IMR-90 (cell line): ENCODE data around the gene RBM48. TPM values are rescaled to one million over a fixed set of nuclear protein-coding genes. Genes with fewer than 3 reads are reported as not detected.
"Not testable (repeated sequence)": the region's sequence is repeated elsewhere in the genome, so short reads cannot be mapped to it uniquely, and the experiment has no call there.

ENCODE experiments used
- ATAC-seq: fragments of 200-7000 bp; cut with Tn5 transposase; 2 replicates; pipeline ENCODE4 v1.9.1; 2020; ENCODE audit warnings: low read depth, mild to moderate bottlenecking, moderate library complexity
- BruUV-seq: library from RNA; stranded (reverse); fragments of 400-500 nt; replicated peaks from 2 replicates; lab custom pipeline; 2021; lab: Mats Ljungman, UMichigan
- CTCF ChIA-PET: fragments of 300-600 bp; formaldehyde crosslinking; extraction: SDS; loops from one replicate; lab custom pipeline; 2021; ENCODE audit warnings: antibody characterized with exemption; lab: Yijun Ruan, JAX
- POLR2A ChIA-PET: fragments of 300-600 bp; sonication (Branson Sonifier 250); formaldehyde crosslinking; loops from one replicate; lab custom pipeline; 2022; ENCODE audit warnings: antibody characterized with exemption; ENCODE audit not compliant: unreplicated experiment; lab: Charles Lee
- DNase-seq: peaks from one replicate; pipeline ENCODE4 v3.0.0; 2013
- H2AFZ ChIP-seq: replicated peaks from 2 replicates; pipeline ENCODE3; 2013; ENCODE audit warnings: low read length, mild to moderate bottlenecking; ENCODE audit not compliant: poor library complexity
- H2AK5ac ChIP-seq: 2 replicates; pipeline ENCODE4 v1.6.1; 2013; ENCODE audit warnings: low read depth, low read length, inconsistent platforms
- H2AK9ac ChIP-seq: replicated peaks from 2 replicates; pipeline ENCODE3; 2013; ENCODE audit warnings: mild to moderate bottlenecking, low read depth, low read length, moderate library complexity; ENCODE audit not compliant: poor library complexity
- H2BK120ac ChIP-seq: 2 replicates; pipeline ENCODE4 v1.6.1; 2013; ENCODE audit warnings: low read depth, low read length, inconsistent platforms
- H2BK15ac ChIP-seq: 3 replicates; pipeline ENCODE4 v1.6.1; 2013; ENCODE audit warnings: low read depth, low read length, inconsistent platforms
- H2BK20ac ChIP-seq: 2 replicates; pipeline ENCODE4 v1.6.1; 2013; ENCODE audit warnings: low read depth, mild to moderate bottlenecking, inconsistent platforms, low read length, moderate library complexity
- H2BK5ac ChIP-seq: 2 replicates; pipeline ENCODE4 v1.6.1; 2013; ENCODE audit warnings: mild to moderate bottlenecking, low read depth, low read length, inconsistent platforms; ENCODE audit not compliant: poor library complexity, severe bottlenecking
- H3K14ac ChIP-seq: replicated peaks from 2 replicates; pipeline ENCODE4 v1.6.1; 2013; ENCODE audit warnings: low read depth, low read length, inconsistent platforms
- H3K18ac ChIP-seq: 2 replicates; pipeline ENCODE4 v1.6.1; 2013; ENCODE audit warnings: low read depth, low read length, control low read depth
- H3K23ac ChIP-seq: 2 replicates; pipeline ENCODE4 v1.6.1; 2013; ENCODE audit warnings: low read depth, low read length, inconsistent platforms
- H3K27ac ChIP-seq: 2 replicates; pipeline ENCODE4 v1.5.1; 2013; ENCODE audit warnings: mild to moderate bottlenecking, control low read depth, low read length; ENCODE audit not compliant: insufficient read depth
- H3K27me3 ChIP-seq: 2 replicates; pipeline ENCODE4 v1.6.1; 2013; ENCODE audit warnings: low read length; ENCODE audit not compliant: control insufficient read depth, insufficient read depth
- H3K36me3 ChIP-seq: 2 replicates; pipeline ENCODE4 v1.6.1; 2013; ENCODE audit warnings: low read length, mixed read lengths; ENCODE audit not compliant: control insufficient read depth, insufficient read depth
- H3K4ac ChIP-seq: 2 replicates; pipeline ENCODE4 v1.6.1; 2013; ENCODE audit warnings: low read depth, low read length, inconsistent platforms
- H3K4me1 ChIP-seq: 2 replicates; pipeline ENCODE4 v1.6.1; 2013; ENCODE audit warnings: low read length, mixed read lengths; ENCODE audit not compliant: control insufficient read depth, insufficient read depth
- H3K4me2 ChIP-seq: 2 replicates; pipeline ENCODE4 v1.6.1; 2013; ENCODE audit warnings: low read depth, mild to moderate bottlenecking, control low read depth, low read length, moderate library complexity
- H3K4me3 ChIP-seq: 2 replicates; pipeline ENCODE4 v1.5.1; 2013; ENCODE audit warnings: low read depth, mild to moderate bottlenecking, control low read depth, low read length, moderate library complexity; ENCODE audit not compliant: insufficient read depth
- H3K56ac ChIP-seq: 2 replicates; pipeline ENCODE4 v1.6.1; 2013; ENCODE audit warnings: low read length, inconsistent platforms; ENCODE audit not compliant: insufficient read depth; ENCODE audit errors: extremely low read depth
- H3K79me1 ChIP-seq, 2 experiments: 2 replicates each; pipeline ENCODE4 v1.6.1; 2013; ENCODE audit warnings: low read length in 2 of 2, inconsistent platforms in 1 of 2, low read depth in 1 of 2
- H3K9ac ChIP-seq: 2 replicates; pipeline ENCODE4 v1.6.1; 2013; ENCODE audit warnings: low read depth, low read length, control low read depth
- H3K9me1 ChIP-seq: 2 replicates; pipeline ENCODE4 v1.6.1; 2013; ENCODE audit warnings: low read length, inconsistent platforms; ENCODE audit not compliant: insufficient read depth
- H3K9me3 ChIP-seq: 2 replicates; pipeline ENCODE4 v1.6.1; 2013; ENCODE audit warnings: low read length; ENCODE audit not compliant: control insufficient read depth, insufficient read depth
- H4K20me1 ChIP-seq: 2 replicates; pipeline ENCODE4 v1.6.1; 2013; ENCODE audit warnings: low read length, inconsistent platforms; ENCODE audit not compliant: insufficient read depth
- H4K5ac ChIP-seq: 2 replicates; pipeline ENCODE4 v1.6.1; 2013; ENCODE audit warnings: mild to moderate bottlenecking, low read depth, low read length, control low read depth
- H4K8ac ChIP-seq, 2 experiments: 2 replicates each; pipeline ENCODE4 v1.6.1; 2013; ENCODE audit warnings: low read depth in 2 of 2, low read length in 2 of 2, control low read depth in 1 of 2, inconsistent platforms in 1 of 2
- H4K91ac ChIP-seq: 2 replicates; pipeline ENCODE4 v1.6.1; 2013; ENCODE audit warnings: low read depth, low read length, inconsistent platforms; ENCODE audit not compliant: insufficient read depth
- CEBPB ChIP-seq: IDR thresholded peaks from 2 replicates; pipeline ENCODE4 v1.6.1; 2012; ENCODE audit warnings: low read depth, low read length, improper control_type of control experiment
- MAZ ChIP-seq: IDR thresholded peaks from 2 replicates; pipeline ENCODE4 v1.6.1; 2012; ENCODE audit warnings: low read depth, mild to moderate bottlenecking, low read length, improper control_type of control experiment, moderate library complexity, borderline replicate concordance
- NFE2L2 ChIP-seq: fragments of 150-350 bp; IDR thresholded peaks from 2 replicates; pipeline ENCODE4 v1.6.1; 2016; ENCODE audit warnings: low read depth, mild to moderate bottlenecking, low read length
- POLR2A ChIP-seq: IDR thresholded peaks from 2 replicates; pipeline ENCODE4 v1.6.1; 2012; ENCODE audit warnings: mild to moderate bottlenecking, low read depth, low read length
- RAD21 ChIP-seq: IDR thresholded peaks from 2 replicates; pipeline ENCODE4 v1.6.1; 2012; ENCODE audit warnings: low read length, improper control_type of control experiment
- SMC3 ChIP-seq: fragments of 150-350 bp; IDR thresholded peaks from 2 replicates; pipeline ENCODE4 v1.6.1; 2016; ENCODE audit warnings: low read depth, mild to moderate bottlenecking, antibody characterized with exemption, low read length, moderate library complexity
- WGBS, 2 experiments: methylation state at CpG; one replicate each; pipeline versions ENCODE4 v1.1.5 to v1.1.7; 2013; ENCODE audit warnings: missing lambda C conversion rate in 2 of 2; ENCODE audit not compliant: insufficient read length in 1 of 2; ENCODE audit errors: extremely low coverage in 2 of 2; 5-methylcytosine and 5-hydroxymethylcytosine counted together
- dilution Hi-C: fragments of 300-500 bp; cut with HindIII; formaldehyde crosslinking; loops from one replicate; pipeline ENCODE4 v1.14.3; 2018; ENCODE audit warnings: low sequenced_read_pairs; ENCODE audit not compliant: unreplicated experiment
- in situ Hi-C: fragments of 300-500 bp; cut with MboI; formaldehyde crosslinking; loops from 3 replicates; pipeline ENCODE4 v1.14.3; 2019; ENCODE audit warnings: low sequenced_read_pairs, inconsistent platforms, mixed read lengths
- intact Hi-C: fragments of 100-400 bp; cut with micrococcal nuclease; formaldehyde crosslinking; loops from 2 replicates; pipeline ENCODE4 v1.10.0; 2022
- polyA plus RNA-seq, 3 experiments: library from polyadenylated mRNA; depleted of rRNA; stranded (reverse); fragments of >200 nt; gene quantifications; 2 replicates each; pipeline ENCODE4 v1.2.3, GENCODE V29; 2012; ENCODE audit warnings: low replicate concordance in 1 of 3
- total RNA-seq: library from RNA; depleted of rRNA; stranded (reverse); fragments of >200 nt; gene quantifications from 2 replicates; pipeline ENCODE4 v1.2.3, GENCODE V29; 2012
- TF ChIP-seq, protein P1 (sequence below): conservative IDR thresholded peaks from 2 replicates; pipeline ENCODE4 v1.5.1; 2012; ENCODE audit warnings: mild to moderate bottlenecking, low read depth, low read length, improper control_type of control experiment

Gene RBM48
- total and polyA plus RNA-seq, 2 of the 4 experiments (the other 2 are of a cell fraction), result 5.1 to 5.6 TPM

DNA sequence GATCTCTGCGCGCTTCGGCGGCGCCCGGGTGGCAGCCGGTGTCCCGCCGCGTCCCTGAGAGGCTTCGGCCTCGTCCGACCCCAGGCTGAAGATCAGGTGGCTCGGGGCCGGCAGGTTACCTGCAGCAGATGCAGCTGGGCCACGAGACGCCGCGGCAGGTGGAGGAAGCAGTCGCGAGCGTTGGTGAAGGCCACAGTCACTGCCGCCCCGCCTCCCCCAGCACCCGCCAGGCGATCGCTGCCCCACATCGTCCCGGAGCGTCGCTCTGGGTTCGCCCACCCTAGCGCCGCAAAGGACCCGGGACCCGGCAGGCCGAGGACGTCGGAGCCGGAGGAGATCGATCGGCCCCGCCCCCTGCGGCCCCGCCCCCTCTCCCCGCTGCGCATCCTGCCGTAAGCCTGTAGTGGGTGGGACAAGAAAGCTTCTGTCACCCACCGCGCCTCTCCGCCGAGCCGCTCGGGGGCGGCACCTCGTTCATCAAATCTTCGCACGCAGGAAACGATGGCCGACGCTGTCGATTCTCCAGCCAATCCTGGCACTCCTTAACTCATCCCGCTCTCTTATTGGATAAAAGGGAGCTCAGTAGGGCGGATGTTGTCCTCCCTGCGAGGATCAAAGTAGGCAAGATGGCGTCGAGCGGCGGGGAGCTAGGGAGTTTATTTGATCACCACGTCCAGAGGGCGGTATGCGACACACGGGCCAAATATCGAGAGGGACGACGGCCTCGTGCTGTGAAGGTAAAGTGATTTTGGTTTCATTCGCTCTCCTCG, at the start of gene RBM48, which contains the start of gene PEX1 (continued):
- TF ChIP-seq, protein P1, sequence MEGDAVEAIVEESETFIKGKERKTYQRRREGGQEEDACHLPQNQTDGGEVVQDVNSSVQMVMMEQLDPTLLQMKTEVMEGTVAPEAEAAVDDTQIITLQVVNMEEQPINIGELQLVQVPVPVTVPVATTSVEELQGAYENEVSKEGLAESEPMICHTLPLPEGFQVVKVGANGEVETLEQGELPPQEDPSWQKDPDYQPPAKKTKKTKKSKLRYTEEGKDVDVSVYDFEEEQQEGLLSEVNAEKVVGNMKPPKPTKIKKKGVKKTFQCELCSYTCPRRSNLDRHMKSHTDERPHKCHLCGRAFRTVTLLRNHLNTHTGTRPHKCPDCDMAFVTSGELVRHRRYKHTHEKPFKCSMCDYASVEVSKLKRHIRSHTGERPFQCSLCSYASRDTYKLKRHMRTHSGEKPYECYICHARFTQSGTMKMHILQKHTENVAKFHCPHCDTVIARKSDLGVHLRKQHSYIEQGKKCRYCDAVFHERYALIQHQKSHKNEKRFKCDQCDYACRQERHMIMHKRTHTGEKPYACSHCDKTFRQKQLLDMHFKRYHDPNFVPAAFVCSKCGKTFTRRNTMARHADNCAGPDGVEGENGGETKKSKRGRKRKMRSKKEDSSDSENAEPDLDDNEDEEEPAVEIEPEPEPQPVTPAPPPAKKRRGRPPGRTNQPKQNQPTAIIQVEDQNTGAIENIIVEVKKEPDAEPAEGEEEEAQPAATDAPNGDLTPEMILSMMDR, result peak; percentile 49
- TF ChIP-seq CEBPB, result no peak
- peak; percentile 89 for TF ChIP-seq POLR2A
- peak; percentile 1; the same call in 1 of the 2 replicates for TF ChIP-seq RAD21
- no peak for TF ChIP-seq SMC3
- TF ChIP-seq NFE2L2, result no peak
- TF ChIP-seq MAZ, result peak; percentile 45; the same call in 1 of the 2 replicates

DNA sequence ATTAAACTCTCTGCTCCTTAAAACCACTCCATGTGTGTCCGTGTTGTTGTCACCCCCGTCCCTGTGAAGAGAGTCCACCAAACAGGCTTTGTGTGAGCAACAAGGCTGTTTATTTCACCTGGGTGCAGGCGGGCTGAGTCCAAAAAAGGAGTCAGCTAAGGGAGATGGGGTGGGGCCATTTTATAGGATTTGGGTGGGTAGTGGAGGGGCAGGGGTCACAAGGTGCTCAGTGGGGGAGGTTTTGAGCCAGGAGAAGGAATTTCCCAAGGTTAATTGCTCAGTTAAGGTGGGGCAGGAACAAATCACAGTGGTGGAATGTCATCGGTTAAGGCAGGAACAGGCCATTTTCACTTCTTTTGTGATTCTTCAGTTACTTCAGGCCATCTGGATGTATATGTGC, 49.4 kb upstream of the RBM48 start:
- intact Hi-C loops, BruUV-seq, H3K9me3 ChIP-seq, H4K8ac ChIP-seq, in situ Hi-C loops, H2AK5ac ChIP-seq, H3K4me1 ChIP-seq, dilution Hi-C loops, H2BK120ac ChIP-seq, H4K91ac ChIP-seq, DNase-seq, H3K23ac ChIP-seq, H2AK9ac ChIP-seq, H3K9me1 ChIP-seq, H3K36me3 ChIP-seq, CTCF ChIA-PET, H2BK20ac ChIP-seq, H3K14ac ChIP-seq, H3K56ac ChIP-seq, H2BK5ac ChIP-seq, H2AFZ ChIP-seq, H3K27ac ChIP-seq, ATAC-seq, H3K18ac ChIP-seq, POLR2A ChIA-PET, H3K4me2 ChIP-seq, H4K20me1 ChIP-seq, H2BK15ac ChIP-seq, H3K4me3 ChIP-seq, H3K9ac ChIP-seq, H3K4ac ChIP-seq, H3K79me1 ChIP-seq, H3K27me3 ChIP-seq, H4K5ac ChIP-seq: not testable (repeated sequence)
- 100% methylated on average over 1 of the region's 4 CpGs; no CpG with 5 or more reads in 1 of the 2 experiments for WGBS, 2 experiments
